ENCODE results near the gene HNRNPM. TPM values are rescaled to one million over a fixed set of nuclear protein-coding genes. Genes with fewer than 3 reads are reported as not detected.

Gene HNRNPM
- total RNA-seq, 2 experiments from 2014 or later, result 90.0 to 280 TPM

DNA sequence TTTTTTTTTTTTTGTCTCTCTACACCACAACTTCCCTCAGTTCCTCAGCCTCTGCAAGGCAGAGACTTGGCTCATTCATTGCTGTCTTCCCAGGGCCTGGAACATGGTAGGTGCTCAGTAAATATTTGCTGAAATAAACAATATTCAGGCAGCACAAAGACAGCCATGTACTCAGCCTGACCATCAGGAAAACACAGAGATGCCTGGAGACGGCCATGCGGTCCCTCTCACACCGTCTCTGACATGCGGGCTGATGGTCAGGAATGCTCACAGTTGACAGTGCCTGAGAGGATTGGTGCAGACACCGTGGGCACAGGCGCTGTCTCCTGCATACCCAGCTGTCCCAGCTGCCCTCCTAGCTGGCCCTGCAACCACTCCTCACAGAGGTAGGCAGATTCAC, 56.7 kb downstream of the HNRNPM start:
- no peak overlapping the region for H3K4me3 ChIP-seq (ENCODE audit: low read depth, low read length, poor library complexity, severe bottlenecking)
- H4K20me1 ChIP-seq (ENCODE audit: insufficient read depth, low read length), result no peaks in the 10 kb centered on the region
- H3K36me3 ChIP-seq (ENCODE audit: insufficient read depth, low read length), result no peaks in the 10 kb centered on the region
- no peaks in the 10 kb centered on the region for H3K9me2 ChIP-seq (ENCODE audit: insufficient read depth, low read length)
- CTCF ChIA-PET (ENCODE audit: unreplicated experiment), result no interaction called here
- POLR2A ChIA-PET, result no interaction called here
- peaks cover 13% of the 10 kb centered on the region for H3K4me1 ChIP-seq (ENCODE audit: insufficient read depth, low read length, poor library complexity, severe bottlenecking)
- BruUV-seq (replicated peaks), result no TSS peak
- H3K27ac ChIP-seq (ENCODE audit: low read depth, low read length, poor library complexity, severe bottlenecking), result no peak overlapping the region
- H3K4me2 ChIP-seq (ENCODE audit: low read length), result no peak overlapping the region
- TF ChIP-seq, protein P1, sequence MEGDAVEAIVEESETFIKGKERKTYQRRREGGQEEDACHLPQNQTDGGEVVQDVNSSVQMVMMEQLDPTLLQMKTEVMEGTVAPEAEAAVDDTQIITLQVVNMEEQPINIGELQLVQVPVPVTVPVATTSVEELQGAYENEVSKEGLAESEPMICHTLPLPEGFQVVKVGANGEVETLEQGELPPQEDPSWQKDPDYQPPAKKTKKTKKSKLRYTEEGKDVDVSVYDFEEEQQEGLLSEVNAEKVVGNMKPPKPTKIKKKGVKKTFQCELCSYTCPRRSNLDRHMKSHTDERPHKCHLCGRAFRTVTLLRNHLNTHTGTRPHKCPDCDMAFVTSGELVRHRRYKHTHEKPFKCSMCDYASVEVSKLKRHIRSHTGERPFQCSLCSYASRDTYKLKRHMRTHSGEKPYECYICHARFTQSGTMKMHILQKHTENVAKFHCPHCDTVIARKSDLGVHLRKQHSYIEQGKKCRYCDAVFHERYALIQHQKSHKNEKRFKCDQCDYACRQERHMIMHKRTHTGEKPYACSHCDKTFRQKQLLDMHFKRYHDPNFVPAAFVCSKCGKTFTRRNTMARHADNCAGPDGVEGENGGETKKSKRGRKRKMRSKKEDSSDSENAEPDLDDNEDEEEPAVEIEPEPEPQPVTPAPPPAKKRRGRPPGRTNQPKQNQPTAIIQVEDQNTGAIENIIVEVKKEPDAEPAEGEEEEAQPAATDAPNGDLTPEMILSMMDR (conservative IDR thresholded peaks at IDR 0.05; ENCODE audit: low read length), result no peak
- no peak for TF ChIP-seq EZH2phosphoT487 (IDR thresholded peaks at IDR 0.05; ENCODE audit: borderline replicate concordance, low read depth, low read length)
- no peak for DNase-seq (ENCODE audit: low spot score)
- no peaks in the 10 kb centered on the region for H3K79me2 ChIP-seq (ENCODE audit: insufficient read depth, low read depth, low read length)
- H2AFZ ChIP-seq (ENCODE audit: low read length), result no peak overlapping the region
- intact Hi-C loops (cut with micrococcal nuclease; ENCODE audit: unreplicated experiment), result no loop called here
- no peaks in the 10 kb centered on the region for H3K9me3 ChIP-seq (ENCODE audit: low read length)

GRCh38 chr19:8501981-8502380, 57.2 kb downstream of the HNRNPM start:
- TF ChIP-seq, protein P1 (conservative IDR thresholded peaks at IDR 0.05; ENCODE audit: low read length), result no peak
- no peak for TF ChIP-seq EZH2phosphoT487 (IDR thresholded peaks at IDR 0.05; ENCODE audit: borderline replicate concordance, low read depth, low read length)
- Histone ChIP-seq H2AFZ (ENCODE audit: low read length) (no peak overlapping the region), H3K4me1 (ENCODE audit: insufficient read depth, low read length, poor library complexity, severe bottlenecking) (peaks cover 13% of the 10 kb centered on the region), H3K79me2 (ENCODE audit: insufficient read depth, low read depth, low read length) (no peaks in the 10 kb centered on the region), H3K9me3 (ENCODE audit: low read length) (no peaks in the 10 kb centered on the region), H3K9me2 (ENCODE audit: insufficient read depth, low read length) (no peaks in the 10 kb centered on the region), H3K36me3 (ENCODE audit: insufficient read depth, low read length) (no peaks in the 10 kb centered on the region), H4K20me1 (ENCODE audit: insufficient read depth, low read length) (no peaks in the 10 kb centered on the region), H3K4me2 (ENCODE audit: low read length) (no peak overlapping the region), H3K4me3 (ENCODE audit: low read depth, low read length, poor library complexity, severe bottlenecking) (no peak overlapping the region), H3K27ac (ENCODE audit: low read depth, low read length, poor library complexity, severe bottlenecking) (no peak overlapping the region)
- no TSS peak for BruUV-seq (replicated peaks)
- intact Hi-C loops (cut with micrococcal nuclease; ENCODE audit: unreplicated experiment), result no loop called here
- DNase-seq (ENCODE audit: low spot score), result no peak
- CTCF ChIA-PET (ENCODE audit: unreplicated experiment), result no interaction called here
- POLR2A ChIA-PET, result interaction anchor here (0.6 kb wide), 1 partner anchor 92 kb away, joined by 3 read pairs; no protein-coding TSS in a partner anchor

GRCh38 chr19:8503510-8503909, 58.7 kb downstream of the HNRNPM start:
- DNase-seq (ENCODE audit: low spot score), result no peak
- H3K79me2 ChIP-seq (ENCODE audit: insufficient read depth, low read depth, low read length), result no peaks in the 10 kb centered on the region
- no peaks in the 10 kb centered on the region for H3K36me3 ChIP-seq (ENCODE audit: insufficient read depth, low read length)
- CTCF ChIA-PET (ENCODE audit: unreplicated experiment), result no interaction called here
- no peak overlapping the region for H3K27ac ChIP-seq (ENCODE audit: low read depth, low read length, poor library complexity, severe bottlenecking)
- TF ChIP-seq, protein P1 (conservative IDR thresholded peaks at IDR 0.05; ENCODE audit: low read length), result no peak
- no peak for TF ChIP-seq EZH2phosphoT487 (IDR thresholded peaks at IDR 0.05; ENCODE audit: borderline replicate concordance, low read depth, low read length)
- BruUV-seq (replicated peaks), result no TSS peak
- no peaks in the 10 kb centered on the region for H3K9me2 ChIP-seq (ENCODE audit: insufficient read depth, low read length)
- intact Hi-C loops (cut with micrococcal nuclease; ENCODE audit: unreplicated experiment), result no loop called here
- H3K4me2 ChIP-seq (ENCODE audit: low read length), result no peak overlapping the region
- no peak overlapping the region for H2AFZ ChIP-seq (ENCODE audit: low read length)
- peaks cover 13% of the 10 kb centered on the region for H3K4me1 ChIP-seq (ENCODE audit: insufficient read depth, low read length, poor library complexity, severe bottlenecking)
- H3K9me3 ChIP-seq (ENCODE audit: low read length), result no peaks in the 10 kb centered on the region
- H3K4me3 ChIP-seq (ENCODE audit: low read depth, low read length, poor library complexity, severe bottlenecking), result no peak overlapping the region
- H4K20me1 ChIP-seq (ENCODE audit: insufficient read depth, low read length), result no peaks in the 10 kb centered on the region
- POLR2A ChIA-PET, result no interaction called here
